GM12878 (cell line): ENCODE data around the gene MRM3. TPM values are rescaled to one million over a fixed set of nuclear protein-coding genes. Genes with fewer than 3 reads are reported as not detected.

ENCODE experiments used
- ATAC-seq: fragments of 200-7000 bp; cut with Tn5 transposase; 3 replicates; pipeline ENCODE4 v1.9.1; 2020; ENCODE audit warnings: mild to moderate bottlenecking, moderate library complexity
- BruUV-seq: library from RNA; stranded (reverse); fragments of 400-500 nt; replicated peaks from 2 replicates; lab custom pipeline; 2021; lab: Mats Ljungman, UMichigan
- CTCF ChIA-PET: fragments of 300-600 bp; sonication (Branson Sonifier 250); formaldehyde crosslinking; extraction: SDS; loops from one replicate; lab custom pipeline; 2021; ENCODE audit warnings: inconsistent platforms; lab: Yijun Ruan, JAX
- POLR2A ChIA-PET: fragments of 350-600 bp; formaldehyde crosslinking; extraction: SDS; loops from one replicate; lab custom pipeline; 2021; ENCODE audit warnings: inconsistent platforms; lab: Charles Lee
- RAD21 ChIA-PET: fragments of 300-600 bp; sonication (Branson Sonifier 250); formaldehyde crosslinking; loops from one replicate; lab custom pipeline; 2023; ENCODE audit warnings: antibody characterized with exemption; ENCODE audit not compliant: unreplicated experiment; lab: Charles Lee
- SMC1A ChIA-PET: fragments of 300-600 bp; sonication (Branson Sonifier 250); formaldehyde crosslinking; loops from one replicate; lab custom pipeline; 2023; ENCODE audit not compliant: unreplicated experiment, uncharacterized antibody; lab: Charles Lee
- DNase-seq: peaks from one replicate; pipeline ENCODE4 v3.0.0-alpha.2; 2011; ENCODE audit warnings: low read depth, low spot score
- FAIRE-seq: peaks from 3 replicates; lab custom pipeline; 2011; peaks lifted over from hg19 to GRCh38; lab: Jason Lieb, UNC
- H2AFZ ChIP-seq: 2 replicates; pipeline ENCODE4 v1.6.0; 2011; ENCODE audit warnings: low read depth, low read length, control low read depth; ENCODE audit not compliant: control insufficient read depth
- H3K27ac ChIP-seq: 2 replicates; pipeline ENCODE4 v1.5.1; 2011; ENCODE audit warnings: control low read depth; ENCODE audit not compliant: control insufficient read depth, insufficient read depth
- H3K27me3 ChIP-seq, 2 experiments: replicated peaks in 1 of 2; 2 replicates each; pipeline versions ENCODE4 v1.6.0 to v1.6.1; 2011; ENCODE audit warnings: low read length in 1 of 2; ENCODE audit not compliant: control insufficient read depth in 2 of 2, insufficient read depth in 2 of 2
- H3K36me3 ChIP-seq, 2 experiments: 2 replicates each; pipeline ENCODE4 v1.5.1; 2011; ENCODE audit warnings: low read length in 1 of 2; ENCODE audit not compliant: control insufficient read depth in 2 of 2, insufficient read depth in 2 of 2
- H3K4me1 ChIP-seq: 2 replicates; pipeline ENCODE4 v1.6.1; 2011; ENCODE audit warnings: mild to moderate bottlenecking, low read length, moderate library complexity, mixed read lengths; ENCODE audit not compliant: control insufficient read depth, insufficient read depth
- H3K4me2 ChIP-seq: 2 replicates; pipeline ENCODE4 v1.6.0; 2011; ENCODE audit warnings: control low read depth; ENCODE audit not compliant: control insufficient read depth, insufficient read depth
- H3K4me3 ChIP-seq: fragments of 200-600 bp; sonication (generic); 2 replicates; pipeline ENCODE4 v1.5.1; 2016
- H3K79me2 ChIP-seq: 2 replicates; pipeline ENCODE4 v1.6.0; 2011; ENCODE audit warnings: low read length; ENCODE audit not compliant: control insufficient read depth, insufficient read depth
- H3K9ac ChIP-seq: 2 replicates; pipeline ENCODE4 v1.8.0; 2011; ENCODE audit warnings: low read length, control low read depth, mixed read lengths; ENCODE audit not compliant: control insufficient read depth, insufficient read depth
- H3K9me3 ChIP-seq: replicated peaks from 3 replicates; pipeline ENCODE4 v1.5.1; 2011; ENCODE audit warnings: mild to moderate bottlenecking, low read length; ENCODE audit not compliant: control insufficient read depth, insufficient read depth
- H4K20me1 ChIP-seq: 2 replicates; pipeline ENCODE4 v1.6.0; 2011; ENCODE audit not compliant: control insufficient read depth, insufficient read depth
- CHD2 ChIP-seq: IDR thresholded peaks from 2 replicates; pipeline ENCODE4 v1.6.1; 2011; ENCODE audit warnings: low read depth, low read length, improper control_type of control experiment, borderline replicate concordance
- ETV6 ChIP-seq, 2 experiments: fragments of 450-650 bp in 1 of 2; IDR thresholded peaks in 1 of 2; conservative IDR thresholded peaks in 1 of 2; 2 replicates each; pipeline ENCODE4 v1.6.1; 2014; ENCODE audit warnings: antibody characterized with exemption in 1 of 2, borderline replicate concordance in 1 of 2, low read depth in 1 of 2, mild to moderate bottlenecking in 1 of 2, moderate library complexity in 1 of 2
- FOS ChIP-seq: IDR thresholded peaks from 3 replicates; pipeline ENCODE4 v1.6.1; 2011; ENCODE audit warnings: borderline replicate concordance; ENCODE audit not compliant: insufficient read length; ENCODE audit errors: extremely low read depth
- HDAC2 ChIP-seq: fragments of 200-600 bp; sonication (generic); IDR thresholded peaks from 2 replicates; pipeline ENCODE4 v1.6.1; 2017
- IKZF2 ChIP-seq, 2 experiments: fragments of 450-650 bp; IDR thresholded peaks; 2 replicates each; pipeline ENCODE4 v1.6.1; 2017; ENCODE audit warnings: mild to moderate bottlenecking in 2 of 2, moderate library complexity in 2 of 2
- PAX8 ChIP-seq: fragments of 450-650 bp; IDR thresholded peaks from 2 replicates; pipeline ENCODE4 v1.6.1; 2017; ENCODE audit warnings: mild to moderate bottlenecking, moderate library complexity
- POLR2A ChIP-seq: IDR thresholded peaks from 2 replicates; pipeline ENCODE4 v1.6.1; 2011; ENCODE audit warnings: low read depth, mild to moderate bottlenecking, low read length
- POLR2AphosphoS2 ChIP-seq: IDR thresholded peaks from 2 replicates; pipeline ENCODE4 v1.6.1; 2011; ENCODE audit warnings: low read depth, mild to moderate bottlenecking, low read length, improper control_type of control experiment, moderate library complexity
- SMAD5 ChIP-seq: IDR thresholded peaks from 2 replicates; pipeline ENCODE4 v1.6.1; 2016; ENCODE audit warnings: antibody characterized with exemption, low read depth
- SRF ChIP-seq, 2 experiments: IDR thresholded peaks; 2 replicates each; pipeline ENCODE4 v1.6.1; 2011; ENCODE audit warnings: low read depth in 2 of 2, low read length in 2 of 2, mild to moderate bottlenecking in 1 of 2, moderate library complexity in 1 of 2
- SUPT20H ChIP-seq: IDR thresholded peaks from 2 replicates; pipeline ENCODE4 v1.6.1; 2011; ENCODE audit warnings: low read depth, mild to moderate bottlenecking, low read length, moderate library complexity, borderline replicate concordance; ENCODE audit not compliant: control insufficient read depth
- WRNIP1 ChIP-seq: IDR thresholded peaks from 2 replicates; pipeline ENCODE4 v1.6.1; 2011; ENCODE audit warnings: low read depth, low read length, improper control_type of control experiment, borderline replicate concordance
- WGBS: methylation state at CpG from one replicate; pipeline ENCODE4 v1.1.6; 2016; ENCODE audit warnings: low lambda C conversion rate; ENCODE audit not compliant: insufficient replicate concordance, insufficient coverage; ENCODE audit errors: missing lambda C conversion rate; 5-methylcytosine and 5-hydroxymethylcytosine counted together
- in situ Hi-C: fragments of 300-500 bp; cut with MboI; formaldehyde crosslinking; loops from 9 replicates; pipeline ENCODE4 v1.14.3; 2018; ENCODE audit warnings: mixed read lengths
- intact Hi-C: fragments of 100-400 bp; cut with micrococcal nuclease; formaldehyde crosslinking; loops from one replicate; pipeline ENCODE4 v1.14.2; 2022; ENCODE audit not compliant: unreplicated experiment
- polyA plus RNA-seq, 11 experiments: library from polyadenylated mRNA; depleted of rRNA in 4 of 11; unstranded in 6 of 11; stranded (reverse) in 5 of 11; fragments of >200 nt; fragmentation: Nextera tagmentation in 4 of 11; fragmentation: Illumina TruSeq in 1 of 11; extraction: Ambion mirVana in 4 of 11; extraction: Trizol in 1 of 11; gene quantifications; 1 replicate in 1 of 11; 2 replicates in 10 of 11; pipeline versions ENCODE4 v1.2.1 to v1.2.3, GENCODE V29; 2011 to 2016; ENCODE audit warnings: inconsistent platforms in 2 of 11, missing spikeins in 2 of 11, low read depth in 1 of 11
- total RNA-seq, 4 experiments: library from RNA; depleted of rRNA in 3 of 4; stranded (reverse); fragments of >200 nt in 3 of 4; fragmentation: Illumina TruSeq in 1 of 4; extraction: Trizol in 1 of 4; gene quantifications; 2 replicates each; pipeline versions ENCODE4 v1.2.1 to v1.2.3, GENCODE V29; 2013 to 2021
- TF ChIP-seq, protein P1 (sequence below): fragments of 450-650 bp; IDR thresholded peaks from 2 replicates; pipeline ENCODE4 v1.6.1; 2017; ENCODE audit warnings: antibody characterized with exemption, mild to moderate bottlenecking, moderate library complexity

Gene MRM3
- total and polyA plus RNA-seq, 10 of the 15 experiments (the other 5 are each of a cell fraction or from before 2014, with no cell fraction given): 2.3 to 48.9 (median 26.6) TPM

DNA sequence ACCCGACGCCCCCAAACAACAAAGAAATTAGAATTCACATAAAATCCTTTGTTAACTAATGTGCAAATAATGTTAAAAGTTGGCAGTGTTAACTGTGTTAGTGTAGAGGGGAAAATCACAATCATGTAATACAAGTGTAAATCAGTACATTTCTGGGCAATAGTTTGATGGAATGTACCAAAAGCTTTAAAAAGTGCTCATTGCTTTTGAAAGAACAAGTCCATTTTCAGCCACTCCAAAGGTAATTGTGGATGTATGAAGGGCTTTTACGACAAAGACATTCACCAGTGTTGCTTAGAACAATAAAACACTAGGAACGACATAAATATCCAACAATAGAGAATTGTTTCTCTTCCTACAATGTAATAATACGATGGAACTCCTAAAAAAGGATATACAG lies 9.1 kb upstream of the MRM3 start:
- ATAC-seq: no peak
- Histone ChIP-seq H3K36me3 (peaks cover 12 to 36% of the 10 kb centered on the region in 2 experiments), H3K27me3 (no peaks in the 10 kb centered on the region), H2AFZ (no peak overlapping the region), H3K9ac (no peak overlapping the region), H3K4me3 (no peak overlapping the region), H3K4me1 (peaks cover 10% of the 10 kb centered on the region), H3K9me3 (no peaks in the 10 kb centered on the region), H3K79me2 (no peaks in the 10 kb centered on the region), H3K27ac (no peak overlapping the region), H4K20me1 (no peaks in the 10 kb centered on the region), H3K4me2 (no peak overlapping the region)
- DNase-seq: no peak
- intact Hi-C loops (no loop called here), in situ Hi-C loops (no loop called here)
- BruUV-seq: no TSS peak
- ChIA-PET CTCF (interaction anchor here (0.6 to 1.5 kb wide), 2 partner anchors 107 to 208 kb away, joined by 3 to 4 read pairs; no protein-coding TSS in a partner anchor), RAD21 (no interaction called here), SMC1A (interaction anchor here (1.1 kb wide), 1 partner anchor 14 kb away, joined by 3 read pairs; no protein-coding TSS in a partner anchor), POLR2A (interaction anchor here (1.5 kb wide), 1 partner anchor 9 kb away, joined by 5 read pairs; the partner anchor contains the start of genes GLOD4 and MRM3)
- 98% methylated on average over 5 of the region's 5 CpGs for WGBS
- FAIRE-seq: no peak
- TF ChIP-seq FOS (no peak), POLR2AphosphoS2 (no peak), ETV6 (conservative IDR thresholded peaks at IDR 0.05 in 1 of 2, IDR thresholded peaks at IDR 0.05 in 1 of 2; ENCODE audit: borderline replicate concordance in 1 of 2, low read depth in 1 of 2) (no peak), IKZF2 (IDR thresholded peaks at IDR 0.05) (no peak), WRNIP1 (no peak), SRF (IDR thresholded peaks at IDR 0.05; ENCODE audit: low read depth in 2 of 2, low read length in 2 of 2) (no peak), PAX8 (no peak), SUPT20H (no peak), SMAD5 (no peak), CHD2 (no peak), POLR2A (no peak), HDAC2 (no peak)
- TF ChIP-seq, protein P1, sequence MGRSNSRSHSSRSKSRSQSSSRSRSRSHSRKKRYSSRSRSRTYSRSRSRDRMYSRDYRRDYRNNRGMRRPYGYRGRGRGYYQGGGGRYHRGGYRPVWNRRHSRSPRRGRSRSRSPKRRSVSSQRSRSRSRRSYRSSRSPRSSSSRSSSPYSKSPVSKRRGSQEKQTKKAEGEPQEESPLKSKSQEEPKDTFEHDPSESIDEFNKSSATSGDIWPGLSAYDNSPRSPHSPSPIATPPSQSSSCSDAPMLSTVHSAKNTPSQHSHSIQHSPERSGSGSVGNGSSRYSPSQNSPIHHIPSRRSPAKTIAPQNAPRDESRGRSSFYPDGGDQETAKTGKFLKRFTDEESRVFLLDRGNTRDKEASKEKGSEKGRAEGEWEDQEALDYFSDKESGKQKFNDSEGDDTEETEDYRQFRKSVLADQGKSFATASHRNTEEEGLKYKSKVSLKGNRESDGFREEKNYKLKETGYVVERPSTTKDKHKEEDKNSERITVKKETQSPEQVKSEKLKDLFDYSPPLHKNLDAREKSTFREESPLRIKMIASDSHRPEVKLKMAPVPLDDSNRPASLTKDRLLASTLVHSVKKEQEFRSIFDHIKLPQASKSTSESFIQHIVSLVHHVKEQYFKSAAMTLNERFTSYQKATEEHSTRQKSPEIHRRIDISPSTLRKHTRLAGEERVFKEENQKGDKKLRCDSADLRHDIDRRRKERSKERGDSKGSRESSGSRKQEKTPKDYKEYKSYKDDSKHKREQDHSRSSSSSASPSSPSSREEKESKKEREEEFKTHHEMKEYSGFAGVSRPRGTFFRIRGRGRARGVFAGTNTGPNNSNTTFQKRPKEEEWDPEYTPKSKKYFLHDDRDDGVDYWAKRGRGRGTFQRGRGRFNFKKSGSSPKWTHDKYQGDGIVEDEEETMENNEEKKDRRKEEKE: no peak
